OCI-M1 (cell line): ENCODE data around the gene UQCRQ.
A peak's percentile ranks its signal among the peaks of the same experiment; 100 is the strongest.

Experiments
- DNase-seq: peaks from one replicate; lab custom pipeline; 2025; lab: John Stamatoyannopoulos, UW

UQCRQ gene

GRCh38 chr5:132871459-132872284, 5.2 kb downstream of the UQCRQ start:
- DNase-seq = peak; percentile 18

DNA sequence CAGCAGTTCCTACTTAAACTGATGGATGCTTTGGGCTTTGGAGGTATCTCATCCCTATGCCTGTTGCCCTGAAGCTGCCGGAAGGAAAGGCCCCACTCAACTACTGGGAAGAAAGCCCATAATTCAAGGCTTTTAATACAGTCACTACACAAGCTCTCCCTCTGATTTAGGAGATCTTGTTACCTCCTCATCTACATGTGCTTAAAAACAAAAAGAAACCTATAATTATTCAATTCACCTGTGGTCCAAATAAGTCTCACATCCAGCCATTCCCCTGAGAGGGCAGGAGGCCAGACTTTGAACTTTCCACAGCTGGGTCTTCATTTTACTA, 6.3 kb downstream of the UQCRQ start:
- no peak for DNase-seq

DNA sequence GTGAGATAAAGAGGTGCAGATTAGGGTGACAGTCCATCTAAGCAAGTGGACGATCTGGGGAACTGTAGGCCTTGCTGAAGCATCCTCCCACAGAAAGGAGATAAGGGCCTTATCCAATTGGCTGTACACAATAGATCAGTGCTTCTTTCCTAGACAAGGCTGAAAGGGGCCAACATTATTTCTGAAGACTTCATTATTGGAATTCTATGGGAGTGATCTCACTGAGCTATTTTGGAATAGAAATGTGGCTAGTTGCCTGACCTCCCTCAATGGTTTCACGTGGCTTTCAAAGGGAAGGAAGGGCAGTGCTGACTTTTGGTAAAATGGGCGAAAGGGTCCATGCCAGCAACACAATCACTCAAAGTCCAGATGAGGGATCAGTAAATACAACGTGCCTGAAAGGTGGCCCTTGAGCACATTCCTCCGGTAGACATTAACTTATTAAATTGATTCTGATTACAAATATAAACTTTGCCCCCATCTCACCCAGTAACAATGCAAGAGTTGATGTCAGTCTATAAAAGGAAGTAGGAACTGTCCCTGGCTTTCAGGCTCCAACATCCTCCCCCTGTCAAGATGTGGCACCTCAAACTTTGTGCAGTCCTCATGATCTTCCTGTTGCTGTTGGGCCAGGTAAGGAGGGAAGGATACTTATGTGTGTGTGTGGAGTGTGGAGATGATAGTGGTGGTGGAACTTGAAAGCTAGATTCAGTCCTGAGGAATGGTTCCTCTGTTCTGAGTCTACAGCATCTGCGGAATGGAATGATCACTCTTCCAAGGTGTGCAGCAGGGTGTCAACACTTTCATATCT, 6.9 kb downstream of the UQCRQ start, which contains the start of gene LEAP2:
LEAP2 (plus strand) TSS at position 550 of the 811 bp plus-strand sequence; CDS start at position 577, 27 bp downstream.
- peak; percentile 32 for DNase-seq

DNA sequence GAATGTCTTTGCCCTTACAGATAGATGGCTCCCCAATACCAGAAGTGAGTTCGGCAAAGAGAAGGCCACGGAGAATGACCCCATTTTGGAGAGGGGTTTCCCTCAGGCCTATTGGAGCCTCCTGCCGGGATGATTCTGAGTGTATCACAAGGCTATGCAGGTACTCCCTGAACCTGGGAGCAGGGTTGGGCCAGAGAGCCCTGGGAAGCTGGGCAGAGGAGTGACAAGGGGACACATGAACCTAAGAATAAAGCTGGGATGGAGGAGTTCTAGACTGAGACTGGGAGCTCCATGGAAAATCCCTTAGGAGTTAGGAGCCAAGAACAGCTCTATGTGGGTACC, 7.5 kb downstream of the UQCRQ start:
- no peak for DNase-seq

DNA sequence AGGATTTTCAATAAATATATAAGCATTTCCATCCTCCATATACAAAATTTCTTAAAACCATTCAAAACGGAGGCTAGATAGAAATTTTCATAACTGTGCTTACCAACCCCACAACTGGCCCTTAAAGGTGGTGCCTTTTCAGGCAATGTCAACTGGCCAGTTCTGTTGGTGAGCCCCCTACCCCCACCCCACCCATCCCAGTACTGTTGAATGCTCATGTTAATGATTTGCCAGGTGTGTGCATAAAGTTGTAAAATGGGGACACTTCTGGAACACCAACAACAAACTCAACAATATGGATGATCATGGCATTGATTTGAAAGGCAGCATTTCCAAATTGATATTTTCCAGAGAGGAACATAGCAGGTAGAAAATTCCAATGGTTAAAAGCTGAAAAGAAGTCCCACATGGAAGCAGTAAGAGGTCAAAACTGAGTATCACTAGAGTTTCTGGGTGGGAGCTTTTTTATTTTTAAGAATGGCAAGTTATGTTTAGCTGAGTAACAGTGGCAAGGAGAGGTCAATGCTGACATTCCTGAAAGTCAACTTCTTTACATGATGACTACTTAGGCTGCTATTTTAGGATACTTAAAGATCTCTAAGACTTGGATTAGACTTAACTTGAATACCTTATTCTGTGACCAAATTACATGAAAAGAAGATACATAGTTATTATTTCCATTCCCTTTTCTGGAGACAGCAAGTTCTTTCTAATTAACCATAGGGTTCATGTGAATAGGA, 9.7 kb downstream of the UQCRQ start:
- DNase-seq = no peak

DNA sequence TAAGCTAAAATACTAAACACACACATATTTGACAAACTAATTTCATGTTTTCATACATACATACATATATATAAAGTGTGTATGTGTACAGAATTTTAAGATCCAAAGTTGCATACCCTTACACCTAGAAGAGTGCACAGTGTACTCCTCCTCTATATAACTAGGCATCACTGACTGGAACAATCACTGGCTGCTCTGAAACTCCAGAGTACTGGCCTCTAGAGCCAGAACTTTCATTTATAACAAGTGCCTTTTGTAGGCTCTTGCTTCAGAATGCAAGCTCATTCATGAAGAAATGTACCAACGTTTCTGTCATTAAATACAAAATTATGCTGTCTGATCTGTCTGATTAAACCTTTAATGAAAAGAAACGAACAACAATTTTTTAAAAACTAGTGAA, 11.0 kb downstream of the UQCRQ start:
- no peak for DNase-seq

DNA sequence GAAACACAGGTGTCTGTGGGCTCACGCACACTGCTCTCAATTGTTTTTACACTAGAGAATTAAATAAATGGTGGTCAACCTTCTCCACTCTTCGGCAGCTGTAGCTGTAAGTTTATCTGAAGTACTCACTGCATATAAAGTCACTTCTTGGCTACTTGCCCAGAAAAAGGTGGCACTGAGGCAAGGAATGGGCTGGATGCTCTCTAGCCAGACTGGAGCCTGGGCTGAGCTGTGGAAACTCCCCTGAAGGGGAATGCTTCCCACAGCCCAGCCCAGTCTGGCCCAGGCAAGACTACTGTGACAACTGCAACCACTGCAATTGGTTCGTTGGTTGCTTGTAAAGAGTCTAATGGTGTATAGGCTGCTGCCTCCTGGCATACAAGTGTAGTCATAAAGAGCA, 11.5 kb downstream of the UQCRQ start:
- DNase-seq = no peak

- DNase-seq = peak; percentile 81
These were observed 16.9 kb downstream of the UQCRQ start for GRCh38 chr5:132883261-132883834.

GRCh38 chr5:132884548-132884947, 18.1 kb downstream of the UQCRQ start:
- no peak for DNase-seq

DNA sequence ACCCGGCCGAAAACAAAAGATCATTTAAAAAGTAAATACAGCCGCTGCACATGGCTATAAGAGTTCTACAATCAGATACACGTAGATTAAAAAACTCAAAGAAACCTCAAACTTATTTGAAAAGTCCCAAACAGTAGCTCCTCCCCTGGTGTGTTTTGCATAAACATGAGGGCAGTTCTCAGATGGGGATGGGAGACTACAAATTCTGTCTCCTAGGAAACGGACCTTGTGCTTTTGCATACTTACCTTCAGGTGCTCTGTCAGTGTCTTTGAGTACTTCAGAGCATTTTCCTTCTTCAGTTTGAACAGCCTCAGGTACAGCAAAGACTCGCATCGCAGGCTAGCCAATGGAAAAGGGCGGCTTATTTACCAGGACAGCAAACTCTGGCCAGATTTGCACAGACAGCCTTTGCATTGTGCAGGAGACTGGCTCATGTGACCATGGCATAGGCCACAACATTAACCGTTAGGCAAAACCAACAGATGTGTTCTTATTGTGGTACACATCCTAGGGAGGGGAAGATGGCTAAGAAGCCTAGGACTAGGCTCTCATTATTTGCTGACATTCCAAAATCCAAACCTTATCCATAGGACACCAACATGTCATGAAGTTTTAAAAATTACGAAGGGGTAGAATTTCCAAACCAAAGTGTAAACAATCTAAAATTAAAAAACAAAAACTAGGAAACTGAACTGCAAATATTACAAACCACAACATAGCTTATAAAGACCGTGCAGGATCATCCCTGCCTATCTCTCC, 19.8 kb downstream of the UQCRQ start:
- DNase-seq = no peak

- no peak for DNase-seq
These were observed 20.8 kb downstream of the UQCRQ start for GRCh38 chr5:132887283-132887682.

DNA sequence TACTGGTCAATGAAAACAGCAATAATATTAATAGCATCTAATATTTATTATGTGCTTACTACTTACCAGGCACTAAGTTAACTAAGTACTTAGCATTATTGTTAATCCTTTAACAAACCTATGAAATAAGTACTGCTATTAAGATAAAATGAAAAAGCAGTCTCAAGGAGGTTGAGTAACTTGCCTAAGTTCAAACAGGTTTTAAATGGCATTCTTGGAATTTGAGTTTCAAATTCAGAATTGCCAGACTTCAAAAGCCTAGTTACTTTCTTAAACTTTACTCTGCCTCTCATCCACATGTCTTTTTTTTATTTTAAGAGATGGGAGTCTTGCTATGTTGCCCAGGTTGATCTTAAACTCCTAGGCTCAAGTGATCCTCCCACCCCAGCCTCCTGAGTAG, 23.1 kb downstream of the UQCRQ start:
- DNase-seq = no peak

GRCh38 chr5:132890817-132891216, 24.4 kb downstream of the UQCRQ start:
- DNase-seq = no peak

- no peak for DNase-seq
These were observed 29.4 kb downstream of the UQCRQ start for GRCh38 chr5:132895719-132896305.

GRCh38 chr5:132896685-132897084, 30.2 kb downstream of the UQCRQ start:
- DNase-seq = no peak

- no peak for DNase-seq
These were observed 31.7 kb downstream of the UQCRQ start for GRCh38 chr5:132898094-132898493.

DNA sequence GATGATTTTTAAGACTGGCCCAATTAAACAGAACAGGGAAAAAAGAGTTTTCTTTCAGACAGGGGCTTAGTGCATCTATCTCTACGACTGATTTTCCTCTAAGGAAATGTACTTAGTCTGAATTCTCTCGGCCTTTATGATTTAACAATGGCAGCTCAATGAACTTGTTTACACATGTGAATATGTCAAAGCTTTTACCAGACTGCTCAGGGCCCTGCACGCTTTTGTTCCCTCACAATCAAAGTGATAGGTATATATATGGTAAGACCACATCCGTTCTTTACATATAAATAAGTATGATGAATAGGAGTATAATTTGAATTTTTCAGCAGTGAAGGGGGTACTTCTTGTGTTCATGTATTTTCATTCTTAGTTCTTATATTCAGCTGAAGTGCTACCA, 34.6 kb downstream of the UQCRQ start:
- no peak for DNase-seq

GRCh38 chr5:132901730-132902129, 35.3 kb downstream of the UQCRQ start:
- no peak for DNase-seq

DNA sequence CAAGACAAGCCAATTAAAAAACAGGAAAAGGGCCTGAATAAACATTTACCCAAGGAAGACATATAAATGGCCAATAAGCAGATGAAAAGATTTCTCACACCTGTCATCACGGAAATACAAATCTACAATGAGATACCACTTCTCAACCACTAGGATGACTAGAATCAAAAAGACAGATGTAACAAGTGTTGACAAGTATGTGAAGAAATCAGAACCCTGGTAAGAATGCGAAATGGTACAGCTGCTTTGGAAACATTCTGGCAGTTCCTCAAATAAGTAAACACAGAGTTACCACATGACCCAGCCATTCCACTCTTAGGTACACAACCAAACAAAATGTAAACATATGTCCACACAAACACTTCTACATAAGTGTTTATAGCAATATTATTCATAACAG, 39.5 kb downstream of the UQCRQ start:
- DNase-seq = peak; percentile 9

DNA sequence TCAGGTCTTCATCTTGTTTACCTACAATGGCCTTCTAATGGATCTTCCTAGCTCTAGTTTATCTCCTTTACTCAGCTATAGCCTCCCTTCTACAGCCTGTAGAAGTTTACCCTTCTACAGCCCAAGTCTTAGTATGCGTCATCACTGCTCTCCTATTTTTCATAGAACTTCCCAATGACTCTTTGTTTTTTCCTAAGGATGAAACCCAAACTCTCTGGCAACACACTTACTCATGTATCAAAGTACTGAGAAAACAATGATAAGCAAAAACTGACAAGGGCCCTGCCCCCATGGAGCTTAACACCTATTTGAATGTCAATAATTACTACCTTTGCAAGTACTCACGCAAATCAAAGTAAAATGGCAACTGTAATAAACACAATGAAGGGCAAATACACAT, 40.7 kb downstream of the UQCRQ start:
- DNase-seq = no peak

DNA sequence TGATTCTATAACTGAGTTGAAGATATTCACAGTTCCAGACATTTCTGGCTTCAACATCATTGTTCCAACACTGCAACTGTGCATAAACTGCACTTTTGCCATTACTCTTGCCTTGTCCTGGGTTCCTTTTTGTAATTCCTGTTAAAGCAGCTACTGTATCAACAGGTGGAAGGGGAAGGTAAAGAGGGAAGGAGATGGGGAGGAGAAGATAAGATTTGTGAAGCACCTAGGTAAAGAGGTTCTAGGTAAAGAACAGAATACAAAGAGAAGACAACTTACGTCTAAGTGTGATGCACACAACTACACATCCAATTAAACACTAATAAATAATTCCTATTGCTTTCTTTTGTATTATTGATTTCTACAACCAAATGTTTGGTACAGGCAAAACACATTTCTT, 43.3 kb downstream of the UQCRQ start:
- DNase-seq = no peak
